HG03196 (cell line): ENCODE data around the gene CNTNAP2.

ENCODE experiments used
- ATAC-seq: cut with Tn5 transposase; IDR thresholded peaks from one replicate; pipeline ENCODE4 v1.9.1; 2021; ENCODE audit not compliant: unreplicated experiment

CNTNAP2 gene

DNA sequence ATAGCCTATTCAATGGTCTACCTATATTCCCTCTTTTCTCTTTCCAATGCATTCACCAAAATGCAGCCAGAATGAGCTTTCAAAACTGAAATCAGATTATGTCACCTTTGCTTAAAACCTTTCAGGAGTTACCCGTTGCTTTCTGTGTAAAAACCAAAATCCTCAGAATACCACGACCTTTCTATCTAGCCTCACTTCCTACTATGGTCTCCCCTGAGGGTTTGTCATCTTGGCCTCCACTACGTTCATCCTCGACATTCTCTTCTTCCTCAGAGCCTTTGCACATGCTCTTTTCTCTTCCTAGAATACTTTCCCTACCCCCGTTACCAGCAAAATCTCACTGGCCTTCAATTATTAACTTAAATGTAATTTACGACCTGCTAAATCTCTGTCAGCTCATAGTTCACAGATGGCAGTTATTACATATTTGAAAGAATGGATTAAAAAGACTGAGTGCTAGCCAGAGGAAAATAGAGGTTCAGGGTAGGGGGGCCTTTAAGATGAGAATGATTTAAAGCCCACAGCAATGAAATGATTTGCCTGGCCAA lies 2093.1 kb downstream of the CNTNAP2 start:
- no peak for ATAC-seq

GRCh38 chr7:148210804-148211325 lies 2094.3 kb downstream of the CNTNAP2 start:
- no peak for ATAC-seq

GRCh38 chr7:148211740-148212151 lies 2095.1 kb downstream of the CNTNAP2 start:
- no peak for ATAC-seq

DNA sequence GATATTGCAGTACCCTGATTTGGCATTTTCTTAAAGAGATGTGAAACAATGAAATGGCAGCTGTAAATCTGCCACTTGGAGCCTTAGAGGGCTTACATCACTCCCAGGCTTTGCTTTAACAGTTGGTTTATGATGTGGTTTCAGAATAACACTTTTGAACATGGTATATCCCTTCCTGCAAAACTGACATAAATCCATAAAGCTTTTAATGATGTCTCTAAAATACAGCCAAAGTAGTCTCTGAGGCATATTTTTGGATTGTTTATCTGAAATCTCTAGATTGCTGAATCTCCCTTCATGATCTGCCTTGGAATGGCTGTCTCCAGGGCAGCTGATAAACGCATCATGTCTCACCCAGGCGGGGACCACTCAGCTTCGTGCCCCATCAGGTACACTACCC lies 2096.1 kb downstream of the CNTNAP2 start:
- no peak for ATAC-seq

DNA sequence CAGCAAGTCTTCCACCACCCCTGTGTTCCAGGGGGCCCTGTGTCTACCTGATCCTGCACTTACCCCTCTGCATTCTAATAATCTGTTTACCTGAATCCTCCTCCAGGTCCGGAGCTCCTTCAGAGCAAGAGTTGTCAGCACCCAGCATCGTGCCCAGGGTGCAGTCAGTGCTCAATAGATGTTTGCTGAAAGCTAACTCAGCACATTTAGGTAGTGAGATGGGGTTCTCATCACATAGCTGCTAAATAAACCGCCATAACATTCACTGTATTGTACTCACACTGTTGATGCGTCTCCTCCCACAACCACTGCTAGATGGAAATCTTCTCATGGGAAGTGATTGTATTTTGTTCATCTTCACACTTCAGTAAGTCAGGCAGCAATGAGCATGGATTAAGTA lies 2097.5 kb downstream of the CNTNAP2 start:
- no peak for ATAC-seq

GRCh38 chr7:148218603-148219002 lies 2102.0 kb downstream of the CNTNAP2 start:
- ATAC-seq = no peak

DNA sequence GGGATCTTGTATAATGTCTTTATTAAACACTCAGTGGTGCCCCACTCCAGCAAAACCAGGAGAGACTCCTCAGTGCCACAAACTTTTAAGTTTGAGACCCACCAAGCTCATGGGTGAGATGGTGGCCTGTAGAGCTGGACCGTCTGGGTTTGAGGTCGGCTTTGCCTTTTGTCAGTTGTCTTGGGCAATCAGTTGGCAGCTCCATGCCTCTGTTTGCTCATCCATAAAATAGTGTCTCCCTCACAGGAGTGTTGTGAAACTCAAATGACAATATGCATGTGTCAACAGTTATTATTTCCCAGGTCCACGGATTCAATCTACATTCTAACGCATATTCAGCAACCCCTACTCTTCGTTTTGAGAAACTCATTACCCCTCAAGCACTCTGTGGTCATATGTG lies 2106.1 kb downstream of the CNTNAP2 start:
- ATAC-seq = no peak

DNA sequence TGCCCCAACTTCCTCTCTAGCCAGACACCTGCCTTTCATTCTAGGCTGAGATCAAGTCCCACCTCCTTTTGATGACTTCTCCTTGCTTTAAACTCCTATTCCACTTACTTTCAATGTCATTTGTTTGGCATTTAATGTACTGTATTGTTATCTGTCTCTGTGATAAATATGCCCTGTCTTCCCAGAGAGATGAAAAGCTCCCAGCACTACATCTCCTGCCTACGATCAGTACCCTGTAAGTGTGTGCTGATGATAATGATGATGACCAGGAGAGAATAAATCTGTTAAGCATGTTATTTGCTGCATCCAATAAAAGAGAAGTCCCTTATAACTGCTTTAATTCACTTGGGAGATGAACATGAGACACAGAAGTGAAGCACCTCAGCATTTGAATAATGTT lies 2106.6 kb downstream of the CNTNAP2 start:
- no peak for ATAC-seq

GRCh38 chr7:148223738-148224137 lies 2107.1 kb downstream of the CNTNAP2 start:
- no peak for ATAC-seq

- no peak for ATAC-seq
Measured at GRCh38 chr7:148230296-148230695, 2113.7 kb downstream of the CNTNAP2 start.

DNA sequence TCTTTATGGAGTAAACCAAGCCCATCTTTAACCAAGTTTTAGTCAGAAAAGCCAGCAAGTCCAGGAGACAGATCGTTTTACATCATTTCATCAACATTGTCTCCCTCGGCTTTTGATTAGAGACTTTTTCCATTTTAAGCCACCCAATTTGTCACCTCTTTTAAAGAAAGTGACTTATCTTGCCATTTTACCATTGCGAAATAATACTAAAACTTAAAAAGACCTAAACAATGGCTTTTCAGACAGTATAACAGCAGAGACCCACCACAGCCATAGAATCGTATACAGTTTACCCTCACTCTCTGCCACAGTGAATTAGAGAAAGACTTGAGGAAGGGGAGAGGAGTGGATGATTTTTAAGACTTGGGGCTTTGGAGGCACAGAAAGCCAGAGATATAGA lies 2114.3 kb downstream of the CNTNAP2 start:
- no peak for ATAC-seq

DNA sequence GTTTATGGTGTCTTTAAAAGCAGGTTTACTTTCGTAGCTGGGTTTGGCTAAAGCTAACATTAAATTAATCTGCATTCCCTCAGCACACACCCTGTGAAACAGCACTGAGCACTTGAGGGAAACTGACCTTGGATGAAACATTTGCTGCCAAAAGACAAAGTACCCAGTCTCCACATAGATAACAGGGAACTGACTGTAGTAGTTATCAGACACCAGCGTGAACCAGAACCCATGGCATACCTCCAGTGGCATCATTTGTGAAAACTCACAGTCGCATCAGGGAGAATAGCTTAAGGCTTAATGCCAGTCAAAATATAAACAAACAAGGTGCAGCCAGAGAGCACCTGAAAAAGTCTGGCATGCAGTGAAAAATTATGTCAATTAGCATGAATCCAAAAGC lies 2116.2 kb downstream of the CNTNAP2 start:
- ATAC-seq = no peak

- no peak for ATAC-seq
Measured at GRCh38 chr7:148234715-148235114, 2118.1 kb downstream of the CNTNAP2 start.

- ATAC-seq = no peak
Measured at GRCh38 chr7:148238761-148239325, 2122.2 kb downstream of the CNTNAP2 start.

DNA sequence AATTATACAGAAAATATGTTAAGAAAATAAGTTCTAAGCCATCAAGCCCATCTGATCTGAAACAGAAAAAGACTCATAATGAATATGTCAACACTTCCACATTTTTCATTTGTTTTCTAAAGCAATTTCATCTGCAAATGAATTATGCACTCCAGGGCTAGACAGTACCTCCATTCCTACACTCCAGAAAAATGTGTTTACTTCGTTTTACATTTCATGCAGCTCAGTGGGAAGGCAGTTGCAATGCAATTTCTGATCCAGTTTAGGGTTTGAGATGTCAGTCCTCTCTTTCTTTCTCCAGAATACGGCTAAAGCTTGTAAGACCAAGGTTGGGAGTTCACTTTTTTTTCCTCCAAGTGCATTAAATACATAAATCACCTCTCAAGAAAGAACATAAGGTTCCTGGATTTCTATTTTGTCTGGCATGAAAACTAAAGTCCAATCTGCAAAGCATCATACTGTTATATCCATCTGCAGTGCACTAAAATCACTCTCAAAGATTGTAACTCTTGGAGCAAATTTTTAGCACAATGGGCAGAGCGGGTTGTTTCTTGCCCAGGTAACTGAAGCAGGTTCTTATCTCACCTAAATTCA lies 2125.2 kb downstream of the CNTNAP2 start:
- no peak for ATAC-seq

DNA sequence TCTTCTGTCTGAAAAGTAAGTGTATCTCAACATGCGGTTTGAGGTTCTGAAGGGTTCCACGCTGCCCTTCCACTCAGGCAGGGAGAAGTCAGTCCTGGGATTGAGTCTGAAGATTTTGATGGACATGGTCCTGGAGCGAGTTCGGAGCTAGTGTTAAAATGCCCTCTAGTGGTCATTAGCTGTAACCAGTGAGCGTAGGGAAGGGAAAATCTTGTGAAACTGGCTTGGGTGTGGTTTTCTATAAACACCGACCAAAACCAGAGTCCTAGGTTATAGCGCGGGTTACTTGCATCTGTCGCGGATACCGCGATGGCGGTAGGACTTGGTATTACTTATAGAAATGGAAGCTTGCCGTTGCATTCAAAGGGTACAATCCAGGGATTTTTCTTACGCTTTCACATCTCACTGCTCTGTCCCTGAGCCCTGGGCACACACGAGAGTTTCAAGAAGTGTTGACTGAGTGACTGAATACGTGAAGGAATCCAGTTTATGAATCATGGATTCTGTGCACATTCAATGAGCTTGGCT lies 2125.8 kb downstream of the CNTNAP2 start:
- ATAC-seq = peak; percentile 83

DNA sequence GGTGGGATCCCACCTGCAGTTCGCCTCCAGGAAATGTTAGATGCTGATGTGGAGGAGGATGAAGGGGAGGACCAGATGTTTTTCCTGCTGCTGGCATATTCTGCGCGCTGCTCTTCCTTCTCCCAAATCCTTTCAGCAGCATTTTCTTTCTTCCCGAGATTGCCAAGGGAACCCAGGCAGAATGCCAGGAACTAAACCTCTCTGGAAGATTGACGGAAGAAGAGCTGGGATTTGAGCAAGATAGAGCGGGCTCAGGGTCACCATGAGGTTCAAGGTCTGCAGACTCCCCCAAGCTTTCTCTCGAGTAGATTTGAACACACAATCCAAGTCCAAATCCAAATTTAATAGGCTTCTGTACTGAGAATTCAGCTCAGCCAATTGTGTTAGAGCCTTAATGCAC lies 2128.8 kb downstream of the CNTNAP2 start:
- no peak for ATAC-seq

DNA sequence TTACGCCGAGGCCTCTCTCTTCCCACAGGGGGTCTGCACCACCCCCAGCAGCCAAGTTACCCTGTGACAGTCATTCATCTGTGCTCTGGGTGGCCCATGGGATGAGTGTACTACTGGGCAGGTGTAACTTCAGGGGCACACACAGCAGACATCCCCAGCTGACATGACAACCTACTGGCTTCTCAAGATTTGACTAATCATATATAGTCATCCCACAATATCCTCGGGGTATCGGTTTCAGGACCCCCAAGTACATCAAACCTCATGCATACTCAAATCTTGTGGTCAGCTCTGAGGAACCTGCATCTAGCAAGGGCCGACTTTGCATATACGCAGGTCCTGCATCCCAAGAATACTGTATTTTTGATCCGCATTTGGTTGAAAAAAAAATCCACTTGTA lies 2137.0 kb downstream of the CNTNAP2 start:
- no peak for ATAC-seq

DNA sequence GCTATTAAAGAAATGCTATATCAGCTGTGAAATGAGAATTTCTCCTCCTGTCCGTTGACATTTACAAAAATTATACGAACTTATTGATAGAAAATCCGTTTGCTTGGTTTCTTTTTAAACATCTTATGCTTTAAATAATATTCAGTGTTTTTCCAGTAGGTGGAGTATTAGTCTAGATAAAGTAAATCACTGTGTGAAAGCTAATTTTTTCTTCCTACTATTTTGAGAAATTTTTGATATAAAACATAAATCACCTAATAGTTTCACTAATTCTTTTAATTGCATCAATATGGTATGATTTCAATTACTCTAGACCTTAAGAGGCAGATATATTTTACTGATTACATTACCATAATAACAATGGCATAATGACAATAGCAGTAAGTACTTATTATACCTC lies 2138.7 kb downstream of the CNTNAP2 start:
- ATAC-seq = no peak

GRCh38 chr7:148256433-148256832 lies 2139.8 kb downstream of the CNTNAP2 start:
- no peak for ATAC-seq

GRCh38 chr7:148260599-148260998 lies 2144.0 kb downstream of the CNTNAP2 start:
- no peak for ATAC-seq

DNA sequence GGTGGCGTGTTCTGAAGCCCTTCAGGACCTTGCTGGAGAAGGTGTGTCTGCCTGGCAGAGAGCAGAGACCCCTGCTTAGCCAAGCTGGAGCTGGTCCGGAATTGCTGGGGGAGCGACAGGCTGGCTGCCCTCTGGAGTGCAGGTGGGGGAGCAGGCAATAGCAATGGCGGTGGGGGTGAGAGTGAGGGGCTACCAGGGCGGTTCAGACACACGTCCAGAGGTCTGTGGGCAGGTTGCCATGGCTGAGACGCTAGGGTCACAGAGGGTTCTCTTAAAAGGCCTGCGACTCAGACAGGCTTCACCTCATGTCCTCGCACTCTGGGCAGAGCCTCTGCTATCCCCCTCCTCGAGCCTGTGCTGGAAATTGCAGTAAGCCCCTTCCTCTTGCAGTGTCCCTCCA lies 2144.9 kb downstream of the CNTNAP2 start:
- no peak for ATAC-seq
